ENCODE data around the gene TMEM45A. TPM values are rescaled to one million over a fixed set of nuclear protein-coding genes. Genes with fewer than 3 reads are reported as not detected.

TMEM45A gene
- polyA plus RNA-seq, 1 of the 3 experiments (the other 2 are of a cell fraction): 6.4 TPM

- H3K27ac ChIP-seq (ENCODE audit: low read depth in 2 of 2, low read length in 1 of 2): no peak overlapping the region
- no peaks in the 10 kb centered on the region for H3K27me3 ChIP-seq (ENCODE audit: insufficient read depth)
- H3K9me2 ChIP-seq: no peaks in the 10 kb centered on the region
- H4K20me1 ChIP-seq (ENCODE audit: insufficient read depth): no peaks in the 10 kb centered on the region
- ChIA-PET POLR2A (interaction anchor here (0.6 to 1.1 kb wide), 3 partner anchors 27 to 128 kb away, joined by 3 to 4 read pairs (median 4); partner anchors contain the start of gene TMEM45A), CTCF (interaction anchor here (0.5 to 9.2 kb wide), 54 partner anchors 8 to 919 kb away, joined by 3 to 224 read pairs (median 4); partner anchors contain the start of genes TBC1D23 and TMEM45A)
- DNase-seq: peak; percentile 69
- no peak overlapping the region for H3K9ac ChIP-seq
- no peaks in the 10 kb centered on the region for H3K36me3 ChIP-seq (replicated peaks in 1 of 2; ENCODE audit: control insufficient read depth in 1 of 2, insufficient read depth in 2 of 2, low read length in 1 of 2)
- H3K4me3 ChIP-seq (ENCODE audit: low read depth in 2 of 2, low read length in 1 of 2): peak overlapping the region in 1 of 2 experiments; percentile 21; a peak in 1 of 4 replicates
- H3K4me1 ChIP-seq (ENCODE audit: control insufficient read depth in 1 of 2, insufficient read depth in 2 of 2, low read depth in 1 of 2, low read length in 1 of 2): 0 out of 4 replicates have a peak, but pooled peaks cover 0 to 2% of the 10 kb centered on the region in 2 experiments
- TF ChIP-seq CHD2 (IDR thresholded peaks at IDR 0.05; ENCODE audit: low read length, partially characterized antibody) (peak; percentile 17), SMC3 (IDR thresholded peaks at IDR 0.05; ENCODE audit: low read depth, low read length) (peak; percentile 99), RAD21 (IDR thresholded peaks at IDR 0.05; ENCODE audit: low read length) (peak; percentile 97), MXI1 (IDR thresholded peaks at IDR 0.05; ENCODE audit: low read depth, low read length) (no peak), CTCF (IDR thresholded peaks at IDR 0.05) (peak; percentile 86)
- H3K4me2 ChIP-seq: no peak overlapping the region
- no peak overlapping the region for H2AFZ ChIP-seq (ENCODE audit: low read depth)
- H3K79me2 ChIP-seq (ENCODE audit: insufficient read depth): no peaks in the 10 kb centered on the region
- no peaks in the 10 kb centered on the region for H3K9me3 ChIP-seq
- no peaks in the 10 kb centered on the region for H3F3A ChIP-seq (replicated peaks; ENCODE audit: insufficient read depth)
- WGBS (ENCODE audit: low lambda C conversion rate): 0% methylated on average over 3 of the region's 3 CpGs
Observed at GRCh38 chr3:100463002-100463401, 29.4 kb upstream of the TMEM45A start.

GRCh38 chr3:100463646-100464155 is 28.7 kb upstream of the TMEM45A start:
- CTCF ChIA-PET: interaction anchor here (0.6 to 9.2 kb wide), 21 partner anchors 12 to 732 kb away, joined by 3 to 224 read pairs (median 7); partner anchors contain the start of gene TMEM45A
- H3K4me3 ChIP-seq (ENCODE audit: low read depth in 2 of 2, low read length in 1 of 2): no peak overlapping the region
- H3K9me2 ChIP-seq: no peaks in the 10 kb centered on the region
- no peak overlapping the region for H2AFZ ChIP-seq (ENCODE audit: low read depth)
- H3K36me3 ChIP-seq (replicated peaks in 1 of 2; ENCODE audit: control insufficient read depth in 1 of 2, insufficient read depth in 2 of 2, low read length in 1 of 2): no peaks in the 10 kb centered on the region
- no peaks in the 10 kb centered on the region for H3K79me2 ChIP-seq (ENCODE audit: insufficient read depth)
- H4K20me1 ChIP-seq (ENCODE audit: insufficient read depth): no peaks in the 10 kb centered on the region
- no peak overlapping the region for H3K4me2 ChIP-seq
- H3K9ac ChIP-seq: no peak overlapping the region
- no peaks in the 10 kb centered on the region for H3K27me3 ChIP-seq (ENCODE audit: insufficient read depth)
- no peaks in the 10 kb centered on the region for H3F3A ChIP-seq (replicated peaks; ENCODE audit: insufficient read depth)
- POLR2A ChIA-PET: interaction anchor here (1.1 kb wide), 1 partner anchor 127 kb away, joined by 4 read pairs; no protein-coding TSS in a partner anchor
- H3K9me3 ChIP-seq: no peaks in the 10 kb centered on the region
- H3K4me1 ChIP-seq (ENCODE audit: control insufficient read depth in 1 of 2, insufficient read depth in 2 of 2, low read depth in 1 of 2, low read length in 1 of 2): 0 out of 4 replicates have a peak, but pooled peaks cover 0 to 2% of the 10 kb centered on the region in 2 experiments
- no peak for DNase-seq
- no peak overlapping the region for H3K27ac ChIP-seq (ENCODE audit: low read depth in 2 of 2, low read length in 1 of 2)
- 77% methylated on average over 3 of the region's 3 CpGs for WGBS (ENCODE audit: low lambda C conversion rate)
- no peak for TF ChIP-seq SIN3A (IDR thresholded peaks at IDR 0.05; ENCODE audit: borderline replicate concordance, low read depth, low read length)
- no peak for TF ChIP-seq GABPA (IDR thresholded peaks at IDR 0.05; ENCODE audit: low read depth)
- no peak for TF ChIP-seq FOSL2 (IDR thresholded peaks at IDR 0.05; ENCODE audit: borderline replicate concordance, low read depth)
- no peak for TF ChIP-seq USF2 (IDR thresholded peaks at IDR 0.05; ENCODE audit: borderline replicate concordance, low read depth, low read length)
- no peak for TF ChIP-seq MXI1 (IDR thresholded peaks at IDR 0.05; ENCODE audit: low read depth, low read length)
- TF ChIP-seq RXRA (IDR thresholded peaks at IDR 0.05; ENCODE audit: borderline replicate concordance, low read depth): no peak
- no peak for TF ChIP-seq SMC3 (IDR thresholded peaks at IDR 0.05; ENCODE audit: low read depth, low read length)
- no peak for TF ChIP-seq REST (IDR thresholded peaks at IDR 0.05; ENCODE audit: low read depth, low read length)
- TF ChIP-seq ZBTB33 (IDR thresholded peaks at IDR 0.05; ENCODE audit: borderline replicate concordance, low read depth): no peak
- TF ChIP-seq MAX (IDR thresholded peaks at IDR 0.05; ENCODE audit: low read depth): no peak
- TF ChIP-seq GATA2 (CRISPR knock-in tag; IDR thresholded peaks at IDR 0.05): no peak
- no peak for TF ChIP-seq TAF1 (IDR thresholded peaks at IDR 0.05; ENCODE audit: borderline replicate concordance, low read depth, low read length)
- TF ChIP-seq NFIC (IDR thresholded peaks at IDR 0.05; ENCODE audit: borderline replicate concordance): no peak
- TF ChIP-seq FOXJ3 (CRISPR knock-in tag; IDR thresholded peaks at IDR 0.05): no peak
- no peak for TF ChIP-seq ELF1 (IDR thresholded peaks at IDR 0.05)
